NCI-H510A treated with DMSO at 0.1 percent for 48 hours (cell line): ENCODE results near the gene YDJC.
"Not testable (repeated sequence)": the region's sequence is repeated elsewhere in the genome, so short reads cannot be mapped to it uniquely, and the experiment has no call there.

ENCODE experiments used
- DNase-seq: peaks from one replicate; lab custom pipeline; 2025; lab: John Stamatoyannopoulos, UW

YDJC gene

GRCh38 chr22:21652010-21652546, 22.3 kb upstream of the YDJC start:
- DNase-seq = peak; percentile 72

- DNase-seq = no peak
Measured at GRCh38 chr22:21651521-21652009, 21.7 kb upstream of the YDJC start.

- peak; percentile 24 for DNase-seq
Measured at GRCh38 chr22:21650823-21651520, 21.1 kb upstream of the YDJC start.

- DNase-seq = no peak
Measured at GRCh38 chr22:21650280-21650679, 20.5 kb upstream of the YDJC start.

- DNase-seq = peak; percentile 68
Measured at GRCh38 chr22:21646608-21647590, 17.1 kb upstream of the YDJC start.

GRCh38 chr22:21645513-21645912, 15.7 kb upstream of the YDJC start:
- not testable (repeated sequence) for DNase-seq

- no peak for DNase-seq
Measured at GRCh38 chr22:21643533-21644357, 13.9 kb upstream of the YDJC start.

GRCh38 chr22:21642584-21643448, 13.0 kb upstream of the YDJC start:
- DNase-seq = peak; percentile 14

GRCh38 chr22:21641789-21642583, 12.2 kb upstream of the YDJC start, which contains the start of gene SDF2L1:
Gene SDF2L1, plus strand, starts transcription at chr22:21642302. Its CDS starts 35 bp downstream, at chr22:21642337.
- peak; percentile 92 for DNase-seq

GRCh38 chr22:21641417-21641788, 11.6 kb upstream of the YDJC start:
- DNase-seq = peak; percentile 42

GRCh38 chr22:21640810-21641209, 11.0 kb upstream of the YDJC start:
- no peak for DNase-seq

- no peak for DNase-seq
Measured at GRCh38 chr22:21639359-21639758, 9.5 kb upstream of the YDJC start.

- not testable (repeated sequence) for DNase-seq
Measured at GRCh38 chr22:21637450-21637849, 7.6 kb upstream of the YDJC start.

GRCh38 chr22:21636629-21637218, 6.9 kb upstream of the YDJC start:
- DNase-seq = no peak

GRCh38 chr22:21635771-21636510, 6.1 kb upstream of the YDJC start:
- no peak for DNase-seq

GRCh38 chr22:21634844-21635243, 5.0 kb upstream of the YDJC start:
- no peak for DNase-seq

- no peak for DNase-seq
Measured at GRCh38 chr22:21634081-21634480, 4.3 kb upstream of the YDJC start.

GRCh38 chr22:21633481-21633880, 3.7 kb upstream of the YDJC start:
- no peak for DNase-seq

GRCh38 chr22:21632931-21633330, 3.1 kb upstream of the YDJC start:
- no peak for DNase-seq
